Glutamatergic neuron (in vitro differentiated cells): ENCODE measurements around the gene NDUFAF4. TPM values are rescaled to one million over a fixed set of nuclear protein-coding genes. Genes with fewer than 3 reads are reported as not detected.

Experiments
- DNase-seq: peaks from one replicate; pipeline ENCODE4 v3.0.0; 2022
- H3K27ac Mint-ChIP-seq: one replicate; pipeline ENCODE4 v1.8.0; 2020; ENCODE audit warnings: mild to moderate bottlenecking, mixed read lengths, inconsistent platforms; ENCODE audit not compliant: unreplicated experiment
- H3K27me3 Mint-ChIP-seq: one replicate; pipeline ENCODE4 v1.8.0; 2020; ENCODE audit warnings: mild to moderate bottlenecking, moderate library complexity, mixed read lengths, inconsistent platforms; ENCODE audit not compliant: unreplicated experiment
- H3K36me3 Mint-ChIP-seq: one replicate; pipeline ENCODE4 v1.8.0; 2020; ENCODE audit warnings: mild to moderate bottlenecking, mixed read lengths, inconsistent platforms; ENCODE audit not compliant: unreplicated experiment
- H3K4me1 Mint-ChIP-seq: one replicate; pipeline ENCODE4 v1.8.0; 2020; ENCODE audit warnings: mild to moderate bottlenecking, low read depth, mixed read lengths, inconsistent platforms; ENCODE audit not compliant: unreplicated experiment
- H3K4me3 Mint-ChIP-seq: one replicate; pipeline ENCODE4 v1.8.0; 2020; ENCODE audit warnings: mild to moderate bottlenecking, mixed read lengths, inconsistent platforms; ENCODE audit not compliant: unreplicated experiment
- H3K9me3 Mint-ChIP-seq: one replicate; pipeline ENCODE4 v1.8.0; 2020; ENCODE audit warnings: mild to moderate bottlenecking, moderate library complexity, mixed read lengths, inconsistent platforms; ENCODE audit not compliant: unreplicated experiment
- CTCF ChIP-seq: fragments of 200-600 bp; sonication (generic); IDR thresholded peaks from one replicate; pipeline ENCODE4 v1.5.0; 2021; ENCODE audit not compliant: partially characterized antibody, unreplicated experiment
- total RNA-seq: library from RNA; stranded (reverse); fragmentation: NEBNext Ultra II Directional; extraction: Animal tissue kit (Norgen Biotek cat#: 25700); gene quantifications from one replicate; pipeline ENCODE4 v1.2.1, GENCODE V29; 2021; ENCODE audit not compliant: unreplicated experiment

NDUFAF4 gene
- total RNA-seq, 1 donor from 2014 or later, result 45.3 TPM

GRCh38 chr6:96939007-96939805 lies 41.5 kb upstream of the NDUFAF4 start:
- H3K27me3 Mint-ChIP-seq, result peaks cover 2% of the 10 kb centered on the region
- DNase-seq, result no peak
- no peaks in the 10 kb centered on the region for H3K36me3 Mint-ChIP-seq
- no peak overlapping the region for H3K27ac Mint-ChIP-seq
- no peak for TF ChIP-seq CTCF
- no peak overlapping the region for H3K4me3 Mint-ChIP-seq
- H3K4me1 Mint-ChIP-seq, result peaks cover 12% of the 10 kb centered on the region
- H3K9me3 Mint-ChIP-seq, result peaks cover 3% of the 10 kb centered on the region

GRCh38 chr6:96934087-96934486 lies 36.4 kb upstream of the NDUFAF4 start:
- DNase-seq, result no peak
- Mint-ChIP-seq H3K4me3 (no peak overlapping the region), H3K4me1 (no peaks in the 10 kb centered on the region), H3K9me3 (peaks cover 2% of the 10 kb centered on the region), H3K27ac (no peak overlapping the region), H3K36me3 (no peaks in the 10 kb centered on the region), H3K27me3 (peaks cover 2% of the 10 kb centered on the region)
- no peak for TF ChIP-seq CTCF

GRCh38 chr6:96931198-96931597 lies 33.5 kb upstream of the NDUFAF4 start:
- Mint-ChIP-seq H3K9me3 (no peaks in the 10 kb centered on the region), H3K27me3 (no peaks in the 10 kb centered on the region), H3K4me1 (no peaks in the 10 kb centered on the region), H3K27ac (no peak overlapping the region), H3K4me3 (no peak overlapping the region), H3K36me3 (no peaks in the 10 kb centered on the region)
- DNase-seq, result no peak
- no peak for TF ChIP-seq CTCF

DNA sequence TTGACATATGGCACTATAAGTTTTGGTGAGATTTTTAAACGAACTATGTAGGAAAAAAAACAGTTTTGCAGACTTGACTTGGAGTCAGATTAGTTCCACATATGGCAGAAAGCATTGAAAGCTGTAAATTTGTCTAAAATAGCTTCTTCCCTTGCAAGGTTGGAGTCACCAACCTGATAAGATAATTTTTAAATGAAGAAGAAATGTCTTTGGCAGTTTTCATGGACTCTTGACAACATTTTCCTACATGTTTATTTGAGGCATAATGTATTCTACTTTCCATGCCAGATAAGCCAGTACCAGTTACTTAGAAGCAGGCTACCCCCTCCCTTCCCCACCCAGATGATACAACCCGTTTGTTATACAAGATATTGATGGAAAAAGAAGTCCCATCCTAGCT lies 32.0 kb upstream of the NDUFAF4 start:
- H3K36me3 Mint-ChIP-seq, result no peaks in the 10 kb centered on the region
- DNase-seq, result no peak
- no peaks in the 10 kb centered on the region for H3K27me3 Mint-ChIP-seq
- no peak overlapping the region for H3K27ac Mint-ChIP-seq
- no peak for TF ChIP-seq CTCF
- H3K9me3 Mint-ChIP-seq, result peaks cover 3% of the 10 kb centered on the region
- no peak overlapping the region for H3K4me3 Mint-ChIP-seq
- H3K4me1 Mint-ChIP-seq, result no peaks in the 10 kb centered on the region

DNA sequence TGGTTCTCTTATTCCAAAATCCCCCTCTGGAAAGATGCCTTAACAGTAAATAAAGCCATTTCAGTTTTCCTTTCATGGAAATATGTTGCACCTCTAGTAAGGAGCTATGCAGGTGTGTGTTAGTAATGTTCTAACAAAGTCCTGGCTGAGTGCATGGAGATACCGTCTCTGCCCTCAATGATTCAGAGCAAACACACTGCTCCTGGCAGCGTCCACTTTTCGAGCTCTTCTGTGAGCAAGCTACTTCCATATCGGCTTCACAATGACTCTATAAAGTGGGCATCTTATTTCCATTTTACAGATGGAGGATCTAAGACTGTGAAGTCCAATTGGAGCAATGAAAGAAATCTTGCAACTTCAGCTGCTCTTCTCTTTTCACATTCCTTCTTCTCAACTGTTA lies 30.0 kb upstream of the NDUFAF4 start:
- Mint-ChIP-seq H3K4me1 (no peaks in the 10 kb centered on the region), H3K9me3 (peaks cover 5% of the 10 kb centered on the region), H3K27ac (no peak overlapping the region), H3K27me3 (peaks cover 5% of the 10 kb centered on the region), H3K36me3 (no peaks in the 10 kb centered on the region), H3K4me3 (no peak overlapping the region)
- no peak for TF ChIP-seq CTCF
- no peak for DNase-seq
